CMK (cell line): ENCODE data around the gene WDFY2.

ENCODE experiments used
- DNase-seq: peaks from one replicate; pipeline ENCODE4 v3.0.0-alpha.2; 2010; ENCODE audit warnings: low read depth

The WDFY2 gene

DNA sequence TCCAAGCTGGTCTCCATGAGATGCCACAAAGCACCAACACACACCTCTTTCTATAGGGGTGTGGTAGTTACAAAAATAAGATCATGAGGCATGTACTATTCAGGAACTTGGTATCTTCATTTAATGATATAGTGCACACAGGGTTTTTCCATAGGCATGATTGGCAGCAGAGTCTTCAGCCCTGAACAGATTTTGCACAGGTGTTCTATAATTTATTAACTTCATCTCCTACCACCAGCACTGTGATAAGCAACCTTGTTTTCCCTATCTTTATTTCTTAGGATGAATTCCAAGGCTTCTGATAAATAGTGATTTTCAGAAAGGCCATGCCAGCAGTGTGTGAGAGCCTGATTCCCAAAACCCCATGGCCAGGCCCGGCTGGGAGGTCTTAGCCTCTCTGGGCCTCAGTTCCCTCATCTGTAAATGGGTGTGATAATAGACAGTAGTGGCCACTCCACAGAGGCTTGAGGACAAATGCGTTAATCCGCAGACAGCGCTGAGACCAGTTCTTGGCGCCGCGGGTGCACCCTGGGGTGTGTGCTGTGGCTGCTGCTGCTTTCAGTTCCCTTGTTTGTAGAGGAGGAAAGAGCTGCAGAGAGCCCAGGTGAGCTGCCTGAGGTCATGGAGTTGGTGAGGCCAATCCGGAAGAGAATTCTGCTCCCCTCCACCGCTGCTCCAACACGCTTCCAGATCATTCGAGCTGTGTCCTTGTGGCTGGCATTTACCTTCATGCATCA lies 186.6 kb downstream of the WDFY2 start:
- no peak for DNase-seq

DNA sequence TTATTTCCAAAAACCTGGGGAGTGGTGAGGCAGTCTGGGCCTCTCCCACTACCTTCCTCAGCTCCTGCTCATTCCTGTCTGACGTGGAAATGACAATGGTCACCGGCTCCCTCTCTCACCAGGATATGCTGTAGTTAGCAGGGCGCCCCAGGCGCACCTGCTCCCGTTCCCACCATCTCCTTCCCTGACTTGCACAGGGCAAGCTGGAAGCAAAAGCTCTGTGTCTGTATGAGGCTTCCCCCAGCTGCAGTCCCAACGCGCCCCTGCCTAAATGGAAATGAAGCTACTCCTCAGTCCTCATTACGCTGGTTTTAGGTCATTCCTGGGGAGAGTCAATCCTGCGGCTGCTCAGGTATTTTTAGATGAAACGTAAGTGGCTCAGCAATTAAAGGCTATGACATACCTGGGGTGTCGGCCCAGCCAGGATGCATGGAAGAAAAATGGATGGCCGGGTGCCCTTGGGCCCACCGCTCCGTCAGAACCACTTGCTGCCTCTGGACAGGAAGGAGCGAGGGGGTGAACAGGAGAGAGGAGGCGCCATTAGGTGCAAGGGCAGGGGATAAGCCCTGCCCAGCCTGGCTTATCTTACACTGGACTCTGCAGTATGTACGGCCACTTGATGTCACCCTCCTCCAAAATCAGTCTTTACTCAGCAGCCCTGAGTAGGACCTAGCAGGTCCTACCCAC lies 187.3 kb downstream of the WDFY2 start:
- DNase-seq, result no peak

- no peak for DNase-seq
Observed at GRCh38 chr13:51772105-51772455, 187.8 kb downstream of the WDFY2 start.

- DNase-seq, result no peak
Observed at GRCh38 chr13:51772781-51773180, 188.5 kb downstream of the WDFY2 start.

- no peak for DNase-seq
Observed at GRCh38 chr13:51773515-51773914, 189.3 kb downstream of the WDFY2 start.

GRCh38 chr13:51776179-51776578 lies 191.9 kb downstream of the WDFY2 start:
- DNase-seq, result no peak

DNA sequence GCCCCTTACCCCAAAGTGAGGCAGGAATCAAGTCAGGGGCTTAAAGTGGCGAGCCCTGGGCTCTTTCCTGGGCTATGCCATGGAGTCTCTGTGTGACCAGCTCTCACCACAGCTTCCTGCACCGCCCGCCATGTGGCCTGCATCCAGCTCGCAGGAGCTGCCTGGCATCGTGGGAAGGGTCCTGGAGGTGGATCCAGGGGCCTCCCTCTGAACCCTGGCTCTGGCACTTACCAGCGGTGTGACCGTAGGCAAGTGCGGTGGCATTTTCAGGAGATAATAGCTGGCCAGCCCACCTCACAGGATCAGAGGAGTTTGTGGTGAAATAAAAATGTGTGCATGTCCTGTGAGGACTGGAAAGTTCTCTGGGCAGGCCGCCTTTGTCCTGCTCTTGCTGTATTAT lies 193.7 kb downstream of the WDFY2 start:
- DNase-seq, result no peak

- no peak for DNase-seq
Observed at GRCh38 chr13:51778392-51778791, 194.1 kb downstream of the WDFY2 start.

GRCh38 chr13:51780099-51780498 lies 195.8 kb downstream of the WDFY2 start:
- no peak for DNase-seq

GRCh38 chr13:51781246-51782022 lies 197.2 kb downstream of the WDFY2 start:
- DNase-seq, result no peak

GRCh38 chr13:51782026-51782710 lies 197.9 kb downstream of the WDFY2 start:
- no peak for DNase-seq

GRCh38 chr13:51783428-51784094 lies 199.3 kb downstream of the WDFY2 start:
- no peak for DNase-seq

DNA sequence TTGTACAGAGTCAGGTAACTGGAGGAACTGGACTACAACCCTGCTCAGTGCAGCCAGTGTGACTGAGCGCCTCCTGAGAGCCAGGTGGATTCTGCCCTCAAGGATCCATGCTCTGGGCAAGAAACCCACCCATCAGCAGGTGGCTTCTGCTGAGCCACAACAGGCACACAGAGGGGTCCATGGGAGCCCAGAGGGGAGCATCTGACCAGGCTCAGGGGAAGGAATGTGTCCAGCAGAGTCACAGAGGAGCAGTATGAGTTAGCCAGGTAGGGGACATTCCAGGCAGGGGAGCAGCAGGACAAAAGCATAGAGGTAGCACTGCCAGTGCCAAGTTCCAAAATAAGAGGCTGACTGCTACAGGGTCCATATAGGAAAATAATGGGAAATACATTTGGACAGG lies 199.8 kb downstream of the WDFY2 start:
- no peak for DNase-seq

DNA sequence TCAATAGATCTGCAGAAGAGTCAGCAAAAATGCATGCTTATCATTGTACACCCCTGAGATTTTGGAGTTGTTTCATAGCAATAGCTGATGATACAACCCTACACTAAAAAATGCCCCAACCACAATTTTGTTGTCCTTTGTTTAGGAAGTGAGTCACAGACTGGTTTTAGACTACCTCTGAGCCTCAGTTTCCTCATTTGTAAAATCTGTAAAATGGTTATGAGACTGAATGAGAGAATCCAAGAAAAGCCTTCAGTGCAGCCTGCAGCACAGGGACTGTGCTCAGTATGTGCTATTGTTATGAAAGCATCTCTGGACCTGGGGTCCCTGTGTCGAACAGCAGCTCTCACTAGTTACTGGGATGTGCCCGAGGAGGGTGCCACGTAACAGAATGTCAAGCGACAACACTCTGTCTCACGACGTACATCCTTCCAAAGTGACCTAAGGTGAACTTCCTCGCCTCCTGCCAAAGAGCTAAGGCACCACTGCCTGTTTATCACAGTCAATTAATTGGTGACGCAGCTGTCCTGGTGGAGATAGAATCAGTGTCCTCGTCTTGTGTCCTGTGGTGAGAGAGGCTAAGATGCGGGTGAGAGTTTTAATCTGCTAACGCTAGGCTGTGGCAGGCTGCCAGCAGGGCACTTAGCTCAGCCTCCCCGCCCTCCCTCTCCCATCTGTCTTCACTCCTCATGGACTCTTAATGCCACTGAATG lies 201.6 kb downstream of the WDFY2 start:
- DNase-seq, result peak; percentile 51

DNA sequence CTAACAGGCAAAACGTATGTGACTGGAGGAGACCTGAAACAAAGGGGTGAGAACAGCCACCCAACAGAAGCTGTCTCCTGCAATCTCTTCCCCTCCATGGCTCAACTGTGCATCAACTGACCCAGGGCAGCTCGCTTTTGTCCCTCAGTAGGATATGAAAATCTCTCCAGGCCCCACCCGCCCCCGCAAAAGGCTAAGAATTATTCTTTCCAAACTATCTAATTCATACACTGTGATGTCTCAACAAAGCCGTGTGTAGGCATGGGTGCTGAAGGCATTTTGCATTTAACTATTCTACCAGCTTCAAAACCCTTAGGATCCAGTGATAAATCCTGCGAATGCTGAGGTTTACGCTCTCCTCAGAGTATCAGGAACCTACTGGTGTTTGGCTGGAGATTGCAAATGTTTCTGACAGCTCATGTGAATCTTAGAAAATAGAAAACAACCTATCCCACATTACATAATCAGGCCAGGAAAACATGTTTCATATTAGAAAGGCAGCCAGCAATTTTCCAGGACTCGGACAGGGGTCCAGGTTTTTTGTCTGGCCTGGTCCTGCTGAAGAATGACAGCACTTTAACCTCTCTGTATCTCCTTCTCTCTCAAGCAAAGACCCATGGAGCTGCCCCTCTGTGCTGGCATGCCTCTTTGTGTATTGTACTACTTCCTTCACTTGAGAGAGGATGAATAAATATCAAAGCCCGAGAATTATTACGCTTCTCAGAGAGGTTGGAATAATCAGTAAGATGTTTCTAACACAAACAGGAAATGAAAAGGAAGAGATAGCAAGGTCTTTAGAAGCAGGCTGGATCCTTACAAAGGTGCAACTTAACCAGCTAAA lies 202.4 kb downstream of the WDFY2 start:
- DNase-seq, result no peak

DNA sequence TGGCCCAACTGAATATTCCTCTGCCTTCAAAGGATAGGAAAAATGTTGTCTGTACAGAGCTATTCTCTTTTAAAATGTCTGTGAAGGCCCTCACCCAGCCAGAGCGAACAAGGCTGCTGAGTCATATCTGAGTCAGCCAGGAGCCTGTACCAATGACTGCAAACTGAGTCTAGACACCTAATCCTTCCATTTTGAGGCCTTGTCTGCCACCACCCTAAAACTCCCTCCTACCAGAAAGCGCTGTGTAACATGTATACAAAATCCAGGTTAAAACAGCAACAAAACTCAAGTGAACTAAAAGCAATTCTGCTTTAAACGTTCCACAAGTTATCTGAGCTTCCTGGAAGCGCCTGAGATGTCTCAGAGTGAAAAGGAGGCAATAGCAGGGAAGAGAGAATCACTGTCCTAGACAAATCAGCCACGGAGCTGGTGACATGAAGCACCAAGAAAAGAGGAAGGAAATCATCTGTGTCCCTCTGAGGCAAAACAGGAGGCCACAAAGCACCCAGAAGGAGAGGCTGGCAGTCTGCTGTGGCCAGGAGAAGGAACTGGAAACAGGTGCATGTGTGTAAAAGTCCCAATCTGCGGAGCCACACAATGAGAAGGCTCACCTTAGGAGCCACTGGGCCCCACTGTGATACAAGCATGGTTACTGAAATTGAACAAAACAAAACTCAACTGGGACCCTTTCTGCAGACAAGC lies 209.5 kb downstream of the WDFY2 start:
- no peak for DNase-seq

- DNase-seq, result no peak
Observed at GRCh38 chr13:51794964-51795363, 210.7 kb downstream of the WDFY2 start.

DNA sequence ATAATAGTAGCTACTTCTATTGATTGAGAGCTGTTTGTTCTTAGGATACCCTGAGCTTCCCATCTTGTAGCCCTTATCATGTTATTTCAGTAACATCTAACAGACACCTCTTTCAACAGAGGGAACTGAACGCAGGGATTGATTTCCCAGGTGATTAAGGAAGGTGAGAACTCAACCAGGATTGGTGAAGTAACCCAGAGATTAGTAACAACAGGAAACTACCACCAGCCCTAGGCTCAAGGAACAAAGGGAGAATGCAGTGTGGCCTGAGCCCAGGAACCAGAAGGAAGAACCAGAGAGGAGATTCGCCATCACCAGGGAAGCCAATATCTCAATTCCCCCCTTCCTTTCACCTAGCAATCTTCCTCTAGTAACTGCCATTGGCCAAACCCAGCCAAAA lies 211.2 kb downstream of the WDFY2 start:
- no peak for DNase-seq

DNA sequence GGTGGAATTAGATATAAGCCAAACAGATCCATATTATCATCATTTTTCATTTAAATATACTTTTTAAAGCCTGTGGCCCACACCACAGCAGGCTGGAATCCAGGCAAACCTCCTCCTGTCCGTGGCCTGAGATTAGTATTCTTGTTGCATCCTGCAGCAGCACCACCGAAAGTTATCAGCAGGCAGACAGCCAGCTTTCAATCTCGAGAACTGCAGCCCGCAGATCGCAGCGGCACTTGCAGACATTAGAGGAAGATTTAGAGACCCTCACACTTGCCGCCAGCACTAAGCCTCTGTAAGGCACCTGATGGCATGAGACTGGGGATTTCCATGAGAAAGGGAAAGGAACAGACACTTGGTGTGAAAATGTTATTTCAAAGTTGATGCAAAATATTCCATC lies 212.3 kb downstream of the WDFY2 start:
- no peak for DNase-seq
